Measurements from ENCODE around the gene HHATL. TPM values are rescaled to one million over a fixed set of nuclear protein-coding genes. Genes with fewer than 3 reads are reported as not detected.

The HHATL gene
- total and polyA plus RNA-seq, 10 donors: 0.13 to 0.42 TPM; not detected in 8

GRCh38 chr3:42694366-42694765 lies 8.2 kb downstream of the HHATL start:
- H3K27ac ChIP-seq: no peak overlapping the region
- no peak overlapping the region for H3K4me3 ChIP-seq
- no peaks in the 10 kb centered on the region for H3K9me3 ChIP-seq
- no peaks in the 10 kb centered on the region for H3K4me1 ChIP-seq
- intact Hi-C loops (cut with DNase I; ENCODE audit: low total_unique reads): no loop called here
- H3K27me3 ChIP-seq (replicated peaks in 1 of 7): peaks cover 0 to 14% (median 0%) of the 10 kb centered on the region in 7 donors
- DNase-seq: no peak
- no peaks in the 10 kb centered on the region for H3K36me3 ChIP-seq
- TF ChIP-seq, protein P1, sequence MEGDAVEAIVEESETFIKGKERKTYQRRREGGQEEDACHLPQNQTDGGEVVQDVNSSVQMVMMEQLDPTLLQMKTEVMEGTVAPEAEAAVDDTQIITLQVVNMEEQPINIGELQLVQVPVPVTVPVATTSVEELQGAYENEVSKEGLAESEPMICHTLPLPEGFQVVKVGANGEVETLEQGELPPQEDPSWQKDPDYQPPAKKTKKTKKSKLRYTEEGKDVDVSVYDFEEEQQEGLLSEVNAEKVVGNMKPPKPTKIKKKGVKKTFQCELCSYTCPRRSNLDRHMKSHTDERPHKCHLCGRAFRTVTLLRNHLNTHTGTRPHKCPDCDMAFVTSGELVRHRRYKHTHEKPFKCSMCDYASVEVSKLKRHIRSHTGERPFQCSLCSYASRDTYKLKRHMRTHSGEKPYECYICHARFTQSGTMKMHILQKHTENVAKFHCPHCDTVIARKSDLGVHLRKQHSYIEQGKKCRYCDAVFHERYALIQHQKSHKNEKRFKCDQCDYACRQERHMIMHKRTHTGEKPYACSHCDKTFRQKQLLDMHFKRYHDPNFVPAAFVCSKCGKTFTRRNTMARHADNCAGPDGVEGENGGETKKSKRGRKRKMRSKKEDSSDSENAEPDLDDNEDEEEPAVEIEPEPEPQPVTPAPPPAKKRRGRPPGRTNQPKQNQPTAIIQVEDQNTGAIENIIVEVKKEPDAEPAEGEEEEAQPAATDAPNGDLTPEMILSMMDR (IDR thresholded peaks at IDR 0.05 in 8 of 11, conservative IDR thresholded peaks at IDR 0.05 in 3 of 11): no peak
- TF ChIP-seq POLR2A (IDR thresholded peaks at IDR 0.05) (no peak), POLR2AphosphoS5 (IDR thresholded peaks at IDR 0.05) (no peak)

DNA sequence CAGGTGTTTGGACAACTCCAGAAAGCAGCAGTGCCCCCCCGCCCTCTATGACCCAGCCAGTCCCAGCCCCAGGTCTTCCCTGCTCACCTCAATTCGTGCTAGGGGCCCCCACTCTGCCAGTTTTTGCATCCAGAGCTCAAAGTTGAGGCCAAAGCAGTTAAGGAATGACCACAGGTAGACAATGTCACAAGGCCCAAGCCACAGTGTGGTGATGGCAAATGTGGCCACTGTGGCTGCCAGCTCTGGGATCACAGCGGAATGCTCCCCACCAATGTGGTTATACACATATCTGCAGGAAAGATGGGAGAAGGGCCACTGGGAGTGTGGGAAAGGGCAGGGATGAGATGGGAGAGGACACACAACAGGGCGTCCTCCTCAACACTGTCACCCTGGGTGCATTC lies 9.1 kb downstream of the HHATL start:
- TF ChIP-seq, protein P1 (IDR thresholded peaks at IDR 0.05 in 8 of 11, conservative IDR thresholded peaks at IDR 0.05 in 3 of 11): no peak
- TF ChIP-seq POLR2A (IDR thresholded peaks at IDR 0.05): no peak
- TF ChIP-seq POLR2AphosphoS5 (IDR thresholded peaks at IDR 0.05): no peak
- intact Hi-C loops (cut with DNase I; ENCODE audit: low total_unique reads): no loop called here
- no peaks in the 10 kb centered on the region for H3K4me1 ChIP-seq
- H3K36me3 ChIP-seq: no peaks in the 10 kb centered on the region
- peaks cover 0 to 14% (median 0%) of the 10 kb centered on the region in 7 donors for H3K27me3 ChIP-seq (replicated peaks in 1 of 7)
- WGBS, 5 donors: 68 to 77% (median 76%) methylated on average over 4 of the region's 4 CpGs
- no peaks in the 10 kb centered on the region for H3K9me3 ChIP-seq
- DNase-seq: no peak
- no peak overlapping the region for H3K27ac ChIP-seq
- H3K4me3 ChIP-seq: no peak overlapping the region

- intact Hi-C loops (cut with DNase I; ENCODE audit: low total_unique reads): no loop called here
- Histone ChIP-seq H3K4me1 (no peaks in the 10 kb centered on the region), H3K36me3 (no peaks in the 10 kb centered on the region), H3K4me3 (no peak overlapping the region), H3K27ac (no peak overlapping the region), H3K27me3 (replicated peaks in 1 of 7) (peaks cover 0 to 15% (median 0%) of the 10 kb centered on the region in 7 donors), H3K9me3 (no peaks in the 10 kb centered on the region)
- 85 to 90% (median 87%) methylated on average over 17 of the region's 17 CpGs for WGBS, 5 donors
- peak; percentile 60 for DNase-seq
- TF ChIP-seq, protein P1 (IDR thresholded peaks at IDR 0.05 in 8 of 11, conservative IDR thresholded peaks at IDR 0.05 in 3 of 11): no peak
- no peak for TF ChIP-seq POLR2AphosphoS5 (IDR thresholded peaks at IDR 0.05)
- no peak for TF ChIP-seq POLR2A (IDR thresholded peaks at IDR 0.05)
Observed at GRCh38 chr3:42692667-42693529, 9.7 kb downstream of the HHATL start.

DNA sequence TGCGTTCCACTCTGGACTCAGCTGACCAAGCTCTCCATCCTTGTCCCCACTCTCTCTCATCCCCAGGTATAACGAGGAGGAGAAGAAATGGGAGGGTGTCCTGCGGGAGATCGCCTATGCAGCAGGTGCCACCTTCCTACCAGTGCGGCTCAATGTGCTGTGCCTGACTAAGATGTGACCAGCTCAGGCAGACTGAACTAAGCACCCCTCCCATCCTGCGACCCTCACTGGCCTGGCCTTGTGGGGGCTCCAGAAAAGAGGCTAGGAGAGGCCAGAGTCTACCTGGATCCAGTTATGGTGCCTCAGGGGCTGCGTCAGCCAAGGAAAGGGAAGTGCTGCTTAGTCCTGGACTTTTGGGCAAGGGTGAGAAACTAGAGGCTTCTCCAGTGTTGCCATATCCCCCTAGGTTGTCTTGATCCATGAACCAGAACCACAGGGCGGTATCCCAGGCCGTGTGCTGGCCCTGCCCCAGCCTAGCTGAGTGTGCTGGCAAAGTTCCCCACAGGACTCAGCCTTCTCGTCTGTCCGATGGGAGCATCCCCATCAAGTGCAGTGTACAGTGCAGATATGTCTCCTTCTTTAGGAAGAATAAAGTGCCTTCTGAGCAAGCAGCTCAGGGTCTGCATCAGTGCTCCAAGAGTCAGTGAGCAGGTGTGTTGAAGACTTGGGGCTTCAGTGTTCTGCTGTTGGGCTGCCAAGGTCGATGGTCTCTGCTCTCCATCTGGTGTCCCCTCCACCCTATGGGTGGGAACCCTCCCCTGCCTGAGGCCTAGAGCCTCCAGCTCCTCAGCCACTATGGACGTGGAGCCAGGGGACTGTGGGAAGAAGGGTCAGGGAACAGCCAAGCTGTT lies 10.6 kb downstream of the HHATL start:
- WGBS, 5 donors: 71 to 86% (median 79%) methylated on average over 12 to 13 of the region's 13 CpGs
- Histone ChIP-seq H3K36me3 (no peaks in the 10 kb centered on the region), H3K9me3 (no peaks in the 10 kb centered on the region), H3K4me1 (no peaks in the 10 kb centered on the region), H3K4me3 (no peak overlapping the region), H3K27me3 (replicated peaks in 1 of 7) (peaks cover 0 to 10% (median 0%) of the 10 kb centered on the region in 7 donors), H3K27ac (no peak overlapping the region)
- peak; percentile 66 for DNase-seq
- intact Hi-C loops (cut with DNase I; ENCODE audit: low total_unique reads): no loop called here
- no peak for TF ChIP-seq POLR2A (IDR thresholded peaks at IDR 0.05)
- TF ChIP-seq, protein P1 (IDR thresholded peaks at IDR 0.05 in 8 of 11, conservative IDR thresholded peaks at IDR 0.05 in 3 of 11): no peak
